DOHH2 (cell line): Measurements from ENCODE around the gene VPS41.

Experiments used
- CTCF ChIP-seq: fragments of 200-600 bp; sonication (generic); IDR thresholded peaks from one replicate; pipeline ENCODE4 v1.5.1; 2014; ENCODE audit warnings: antibody characterized with exemption, mild to moderate bottlenecking, low read depth, low read length; ENCODE audit not compliant: poor library complexity, severe bottlenecking
- EZH2phosphoT487 ChIP-seq: fragments of 200-600 bp; sonication (generic); IDR thresholded peaks from 2 replicates; pipeline ENCODE4 v1.6.1; 2017; ENCODE audit warnings: borderline replicate concordance, mild to moderate bottlenecking, antibody characterized with exemption, low read length, moderate library complexity, mixed read lengths

- TF ChIP-seq CTCF: no peak
- no peak for TF ChIP-seq EZH2phosphoT487
These were observed 84.0 kb downstream of the VPS41 start for GRCh38 chr7:38824948-38825347.
